H1 (cell line): ENCODE results near the gene RCE1. TPM values are rescaled to one million over a fixed set of nuclear protein-coding genes. Genes with fewer than 3 reads are reported as not detected.

ENCODE experiments used
- CBX5 ChIP-seq: fragments of 300-800, 300-1000 bp; sonication (generic); IDR thresholded peaks from 2 replicates; pipeline ENCODE4 v1.7.1; 2016; ENCODE audit warnings: antibody characterized with exemption, low read length, low read depth
- CEBPB ChIP-seq: IDR thresholded peaks from 2 replicates; pipeline ENCODE4 v1.6.1; 2012; ENCODE audit warnings: low read depth, low read length
- NANOG ChIP-seq: IDR thresholded peaks from 2 replicates; pipeline ENCODE4 v1.6.1; 2011; ENCODE audit warnings: low read length, low read depth, mild to moderate bottlenecking, inconsistent platforms; ENCODE audit not compliant: insufficient read depth, poor library complexity, severe bottlenecking
- NRF1 ChIP-seq: IDR thresholded peaks from 2 replicates; pipeline ENCODE4 v1.6.1; 2011; ENCODE audit warnings: mild to moderate bottlenecking, low read depth, low read length, improper control_type of control experiment
- POLR2A ChIP-seq, 2 experiments: IDR thresholded peaks; 1 replicate in 1 of 2; 2 replicates in 1 of 2; pipeline ENCODE4 v1.6.1; 2011; ENCODE audit warnings: low read depth in 2 of 2, low read length in 2 of 2, mild to moderate bottlenecking in 2 of 2; ENCODE audit errors: control extremely low read depth in 1 of 2
- RNF2 ChIP-seq: fragments of 200-900, 300-1000 bp; sonication (generic); IDR thresholded peaks from 2 replicates; pipeline ENCODE4 v1.7.1; 2016; ENCODE audit warnings: borderline replicate concordance, low read depth, mild to moderate bottlenecking, antibody characterized with exemption, low read length; ENCODE audit not compliant: poor library complexity, severe bottlenecking; ENCODE audit errors: missing control alignments
- SAP30 ChIP-seq: fragments of 300-600 bp; sonication (generic); IDR thresholded peaks from 2 replicates; pipeline ENCODE4 v1.7.1; 2012; ENCODE audit warnings: low read length, moderate library complexity, mild to moderate bottlenecking, inconsistent platforms; ENCODE audit not compliant: insufficient read depth, insufficient replicate concordance
- SP1 ChIP-seq: IDR thresholded peaks from 2 replicates; pipeline ENCODE4 v1.6.1; 2011; ENCODE audit warnings: low read depth, low read length
- polyA plus RNA-seq, 7 experiments: library from polyadenylated mRNA; depleted of rRNA in 3 of 7; stranded (reverse) in 5 of 7; unstranded in 2 of 7; fragments of >200 nt in 5 of 7; fragments of 200-250 nt in 2 of 7; gene quantifications; 1 replicate in 5 of 7; 2 replicates in 1 of 7; 4 replicates in 1 of 7; pipeline versions ENCODE4 v1.2.1 to v1.2.3, GENCODE V29; 2011 to 2013; ENCODE audit warnings: missing spikeins in 2 of 7, mixed read lengths in 2 of 7
- total RNA-seq: library from RNA; stranded (reverse); fragmentation: NEBNext Ultra II Directional; extraction: Animal tissue kit (Norgen Biotek cat#: 25700); gene quantifications from 2 replicates; pipeline ENCODE4 v1.2.1, GENCODE V29; 2021

The RCE1 gene
- total and polyA plus RNA-seq, 2 of the 8 experiments (the other 6 are each of a cell fraction or from before 2014, with no cell fraction given): 35.8 to 84.8 TPM

DNA sequence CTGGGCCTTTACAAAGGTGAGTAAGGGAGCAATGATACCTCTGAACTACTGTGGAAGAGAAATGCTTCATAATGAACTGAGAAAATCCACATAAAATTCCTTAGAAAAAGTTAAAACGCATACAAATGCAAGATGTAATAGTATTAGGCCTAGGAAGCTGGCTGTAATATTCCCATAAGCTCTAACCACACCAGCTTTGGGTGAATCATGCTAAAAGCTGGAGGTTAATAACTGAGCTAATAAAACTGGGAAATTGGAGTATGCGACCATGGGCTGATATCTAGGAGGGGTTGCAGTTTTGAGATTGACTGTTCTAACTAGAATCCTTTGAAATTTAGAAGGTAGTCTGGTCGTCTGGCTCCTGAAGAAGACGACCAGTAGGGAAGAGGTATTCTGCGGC lies 28.6 kb upstream of the RCE1 start (continued):
- TF ChIP-seq RNF2 (no peak), CEBPB (no peak), NRF1 (no peak), SP1 (no peak), POLR2A (IDR thresholded peaks at IDR 0.05; ENCODE audit: control extremely low read depth in 1 of 2, low read depth in 2 of 2, low read length in 2 of 2) (no peak), CBX5 (no peak), NANOG (no peak), SAP30 (no peak)
- TF ChIP-seq, all 59 proteins: peak for 0
